Kidney (tissue), 14 donors: Measurements from ENCODE around the gene KRTAP5-8. TPM values are rescaled to one million over a fixed set of nuclear protein-coding genes. Genes with fewer than 3 reads are reported as not detected.

ENCODE experiments used
- DNase-seq, 5 donors: peaks; one replicate each; pipeline ENCODE4 v3.0.0-alpha.2; 2013 to 2020
- FAIRE-seq: peaks from 2 replicates; lab custom pipeline; 2012; peaks lifted over from hg19 to GRCh38; lab: Jason Lieb, UNC
- H3K27ac ChIP-seq, 2 donors: one replicate each; pipeline ENCODE4 v1.7.0; 2013; ENCODE audit warnings: low read depth in 2 of 2, low read length in 2 of 2, inconsistent platforms in 1 of 2
- H3K27me3 ChIP-seq: one replicate; pipeline ENCODE4 v1.7.1; 2013; ENCODE audit warnings: low read length, inconsistent platforms; ENCODE audit not compliant: control insufficient read depth, insufficient read depth
- H3K36me3 ChIP-seq, 3 donors: one replicate each; pipeline versions ENCODE4 v1.7.0 to v1.7.1; 2013; ENCODE audit warnings: low read length in 3 of 3, control low read depth in 1 of 3, inconsistent platforms in 1 of 3; ENCODE audit not compliant: insufficient read depth in 3 of 3, control insufficient read depth in 2 of 3
- H3K4me1 ChIP-seq, 3 donors: one replicate each; pipeline versions ENCODE4 v1.7.0 to v1.7.1; 2013; ENCODE audit warnings: low read length in 3 of 3, inconsistent platforms in 1 of 3, low read depth in 1 of 3; ENCODE audit not compliant: control insufficient read depth in 2 of 3, insufficient read depth in 2 of 3
- H3K4me3 ChIP-seq, 3 donors: one replicate each; pipeline versions ENCODE4 v1.7.0 to v1.8.1; 2013; ENCODE audit warnings: low read length in 3 of 3, control low read depth in 1 of 3, inconsistent platforms in 1 of 3
- H3K9ac ChIP-seq, 3 donors: one replicate each; pipeline versions ENCODE4 v1.7.0 to v1.7.1; 2013; ENCODE audit warnings: low read length in 3 of 3, control low read depth in 1 of 3, inconsistent platforms in 1 of 3
- H3K9me3 ChIP-seq, 3 donors: one replicate each; pipeline versions ENCODE4 v1.7.0 to v1.7.1; 2013; ENCODE audit warnings: low read length in 3 of 3, control low read depth in 1 of 3, inconsistent platforms in 1 of 3; ENCODE audit not compliant: control insufficient read depth in 2 of 3, insufficient read depth in 1 of 3
- CTCF ChIP-seq: IDR thresholded peaks from 3 replicates; pipeline ENCODE4 v1.5.1; 2012; ENCODE audit warnings: mild to moderate bottlenecking, moderate library complexity, borderline replicate concordance; ENCODE audit not compliant: insufficient read depth; ENCODE audit errors: extremely low read depth
- intact Hi-C: fragments of 100-400 bp; cut with DNase I; formaldehyde crosslinking; loops from one replicate; pipeline ENCODE4 v1.11.1; 2022
- polyA plus RNA-seq: library from polyadenylated mRNA; stranded (reverse); fragments of 350-450 nt; fragmentation: Illumina TruSeq; extraction: RNeasy Lipid Tissue Mini Kit (QIAGEN cat#74804); gene quantifications from one replicate; pipeline ENCODE4 v1.2.3, GENCODE V29; 2014; ENCODE audit warnings: low read depth, low replicate concordance; ENCODE audit not compliant: insufficient read depth
- total RNA-seq: library from RNA; stranded (reverse); fragmentation: NEBNext Ultra II Directional; extraction: Animal tissue kit (Norgen Biotek cat#: 25700); gene quantifications from one replicate; pipeline ENCODE4 v1.2.1, GENCODE V29; 2021
- donor health status: control.
- donor health status: control.
- donor health status: control.
- donor health status: control.
- donor health status: control.
- donor health status: DM: yes; HTN: yes; CAD: no.
- donor health status: Normal renal cell carcinoma (clear cell type).

The KRTAP5-8 gene
- total and polyA plus RNA-seq, 2 donors from 2014 or later, result 0.35 to 1.8 TPM

DNA sequence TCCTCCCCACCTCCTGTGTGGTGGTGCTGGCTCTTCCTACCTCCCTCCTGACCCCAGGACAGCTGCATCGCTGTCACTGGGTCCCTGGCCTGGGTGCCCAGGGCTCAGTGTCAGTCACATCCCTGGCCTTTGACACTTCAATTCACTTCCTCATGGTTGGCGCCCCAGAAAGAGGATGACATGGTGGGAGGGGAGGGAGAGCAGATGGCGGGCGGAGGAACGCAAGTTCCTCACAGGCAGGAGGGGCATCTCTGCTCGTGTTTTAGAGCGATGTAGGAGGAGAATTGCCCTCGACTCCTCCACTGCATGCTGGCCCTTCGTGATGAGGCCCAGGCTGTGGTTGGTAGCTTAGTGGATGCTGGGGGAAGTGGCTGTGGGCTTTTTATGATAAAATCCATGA lies 45.9 kb upstream of the KRTAP5-8 start:
- Histone ChIP-seq H3K9me3 (no peaks in the 10 kb centered on the region), H3K27ac (no peak overlapping the region), H3K4me3 (no peak overlapping the region), H3K36me3 (peaks cover 0 to 28% (median 21%) of the 10 kb centered on the region in 3 donors), H3K4me1 (peaks cover 0 to 2% (median 0%) of the 10 kb centered on the region in 3 donors), H3K9ac (no peak overlapping the region), H3K27me3 (no peaks in the 10 kb centered on the region)
- FAIRE-seq (no peak), DNase-seq (no peak)
- intact Hi-C loops, result no loop called here
- no peak for TF ChIP-seq CTCF

GRCh38 chr11:71495286-71496230 lies 42.3 kb upstream of the KRTAP5-8 start:
- peak in 3 of 5 donors; percentile 18 to 45 (median 21) for DNase-seq
- H3K4me3 ChIP-seq, result no peak overlapping the region
- no peaks in the 10 kb centered on the region for H3K9me3 ChIP-seq
- intact Hi-C loops, result no loop called here
- H3K4me1 ChIP-seq, result no peaks in the 10 kb centered on the region
- H3K27ac ChIP-seq, result no peak overlapping the region
- TF ChIP-seq CTCF, result no peak
- H3K9ac ChIP-seq, result no peak overlapping the region
- peaks cover 2 to 50% (median 39%) of the 10 kb centered on the region in 3 donors for H3K36me3 ChIP-seq
- no peaks in the 10 kb centered on the region for H3K27me3 ChIP-seq
- FAIRE-seq, result no peak

DNA sequence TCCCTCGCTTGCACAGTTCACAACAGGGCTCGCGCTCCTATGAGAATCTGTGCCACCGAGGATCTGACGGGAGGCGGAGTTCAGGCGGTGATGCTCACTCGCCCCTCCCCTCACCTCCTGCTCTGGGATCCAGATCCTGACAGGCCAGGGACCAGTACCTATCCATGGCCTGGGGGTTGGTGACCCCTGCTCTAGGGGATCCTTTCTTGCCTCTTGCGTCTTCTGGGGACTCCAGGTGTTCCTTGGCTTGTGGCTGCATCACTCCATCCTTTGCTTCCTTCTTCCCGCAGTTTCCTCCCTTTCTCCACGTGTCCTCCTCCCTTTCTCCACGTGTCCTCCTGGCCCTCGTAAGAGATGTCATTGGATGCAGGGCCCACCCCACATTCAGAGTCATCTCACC lies 41.4 kb upstream of the KRTAP5-8 start:
- H3K4me1 ChIP-seq, result no peaks in the 10 kb centered on the region
- no peak for FAIRE-seq

More for the DNA sequence above, 41.4 kb upstream of the KRTAP5-8 start:
- Histone ChIP-seq H3K9me3 (no peaks in the 10 kb centered on the region), H3K9ac (no peak overlapping the region), H3K36me3 (peaks cover 2 to 48% (median 35%) of the 10 kb centered on the region in 3 donors), H3K27me3 (no peaks in the 10 kb centered on the region), H3K4me3 (no peak overlapping the region), H3K27ac (no peak overlapping the region)
- DNase-seq, result peak in 1 of 5 donors; percentile 32
- TF ChIP-seq CTCF, result no peak
- intact Hi-C loops, result no loop called here
